BE2C (cell line): ENCODE results near the gene SV2C.

Experiments
- DNase-seq: peaks from one replicate; pipeline ENCODE4 v3.0.0-alpha.2; 2020
- H3K27me3 ChIP-seq: fragments of 250-450 bp; sonication (Bioruptor Pico); 2 replicates; pipeline ENCODE4 v1.5.1; 2020; ENCODE audit warnings: mild to moderate bottlenecking
- H3K36me3 ChIP-seq: fragments of 250-450 bp; sonication (Bioruptor Pico); 2 replicates; pipeline ENCODE4 v1.5.1; 2020; ENCODE audit warnings: mild to moderate bottlenecking
- H3K4me1 ChIP-seq: fragments of 250-450 bp; sonication (Bioruptor Pico); 2 replicates; pipeline ENCODE4 v1.5.1; 2020
- H3K4me3 ChIP-seq: 2 replicates; pipeline ENCODE4 v1.5.1; 2011; ENCODE audit warnings: low read depth, low read length
- H3K9me3 ChIP-seq: fragments of 250-450 bp; sonication (Bioruptor Pico); 2 replicates; pipeline ENCODE4 v1.5.1; 2020
- CTCF ChIP-seq: IDR thresholded peaks from 2 replicates; pipeline ENCODE4 v1.5.1; 2012; ENCODE audit warnings: mild to moderate bottlenecking, low read depth, low read length

Gene SV2C

GRCh38 chr5:76113103-76113502 lies 29.9 kb downstream of the SV2C start:
- no peak for DNase-seq
- no peaks in the 10 kb centered on the region for H3K9me3 ChIP-seq
- H3K4me1 ChIP-seq: no peaks in the 10 kb centered on the region; the same call in 1 of the 2 replicates
- H3K4me3 ChIP-seq: no peak overlapping the region
- no peak for TF ChIP-seq CTCF
- 0 out of 2 replicates have a peak, but pooled peaks cover 3% of the 10 kb centered on the region for H3K27me3 ChIP-seq
- no peaks in the 10 kb centered on the region for H3K36me3 ChIP-seq

- no peaks in the 10 kb centered on the region for H3K36me3 ChIP-seq
- H3K9me3 ChIP-seq: no peaks in the 10 kb centered on the region
- no peaks in the 10 kb centered on the region; the same call in 1 of the 2 replicates for H3K4me1 ChIP-seq
- no peak overlapping the region for H3K4me3 ChIP-seq
- 0 out of 2 replicates have a peak, but pooled peaks cover 3% of the 10 kb centered on the region for H3K27me3 ChIP-seq
- no peak for DNase-seq
- no peak for TF ChIP-seq CTCF
Measured at GRCh38 chr5:76114179-76114851, 31.1 kb downstream of the SV2C start.

GRCh38 chr5:76125346-76125745 lies 42.2 kb downstream of the SV2C start:
- H3K4me1 ChIP-seq: no peaks in the 10 kb centered on the region
- TF ChIP-seq CTCF: no peak
- H3K27me3 ChIP-seq: peaks cover 11% of the 10 kb centered on the region; the same call in 1 of the 2 replicates
- DNase-seq: no peak
- H3K4me3 ChIP-seq: no peak overlapping the region
- H3K9me3 ChIP-seq: no peaks in the 10 kb centered on the region
- no peaks in the 10 kb centered on the region for H3K36me3 ChIP-seq

- H3K36me3 ChIP-seq: no peaks in the 10 kb centered on the region
- no peaks in the 10 kb centered on the region for H3K9me3 ChIP-seq
- peaks cover 11% of the 10 kb centered on the region; the same call in 1 of the 2 replicates for H3K27me3 ChIP-seq
- no peak for TF ChIP-seq CTCF
- H3K4me1 ChIP-seq: no peaks in the 10 kb centered on the region
- no peak for DNase-seq
- H3K4me3 ChIP-seq: no peak overlapping the region
Measured at GRCh38 chr5:76125888-76126287, 42.7 kb downstream of the SV2C start.

- H3K4me3 ChIP-seq: no peak overlapping the region
- H3K9me3 ChIP-seq: no peaks in the 10 kb centered on the region
- H3K36me3 ChIP-seq: no peaks in the 10 kb centered on the region
- H3K4me1 ChIP-seq: no peaks in the 10 kb centered on the region
- TF ChIP-seq CTCF: no peak
- DNase-seq: no peak
- H3K27me3 ChIP-seq: peaks cover under 1% of the 10 kb centered on the region; the same call in 1 of the 2 replicates
Measured at GRCh38 chr5:76134003-76134402, 50.8 kb downstream of the SV2C start.

GRCh38 chr5:76134646-76135045 lies 51.5 kb downstream of the SV2C start:
- Histone ChIP-seq H3K27me3 (no peaks in the 10 kb centered on the region; the same call in 1 of the 2 replicates), H3K36me3 (no peaks in the 10 kb centered on the region), H3K4me1 (no peaks in the 10 kb centered on the region), H3K9me3 (no peaks in the 10 kb centered on the region), H3K4me3 (no peak overlapping the region)
- no peak for TF ChIP-seq CTCF
- no peak for DNase-seq
